Measurements from ENCODE around the gene DOCK4.

DNA sequence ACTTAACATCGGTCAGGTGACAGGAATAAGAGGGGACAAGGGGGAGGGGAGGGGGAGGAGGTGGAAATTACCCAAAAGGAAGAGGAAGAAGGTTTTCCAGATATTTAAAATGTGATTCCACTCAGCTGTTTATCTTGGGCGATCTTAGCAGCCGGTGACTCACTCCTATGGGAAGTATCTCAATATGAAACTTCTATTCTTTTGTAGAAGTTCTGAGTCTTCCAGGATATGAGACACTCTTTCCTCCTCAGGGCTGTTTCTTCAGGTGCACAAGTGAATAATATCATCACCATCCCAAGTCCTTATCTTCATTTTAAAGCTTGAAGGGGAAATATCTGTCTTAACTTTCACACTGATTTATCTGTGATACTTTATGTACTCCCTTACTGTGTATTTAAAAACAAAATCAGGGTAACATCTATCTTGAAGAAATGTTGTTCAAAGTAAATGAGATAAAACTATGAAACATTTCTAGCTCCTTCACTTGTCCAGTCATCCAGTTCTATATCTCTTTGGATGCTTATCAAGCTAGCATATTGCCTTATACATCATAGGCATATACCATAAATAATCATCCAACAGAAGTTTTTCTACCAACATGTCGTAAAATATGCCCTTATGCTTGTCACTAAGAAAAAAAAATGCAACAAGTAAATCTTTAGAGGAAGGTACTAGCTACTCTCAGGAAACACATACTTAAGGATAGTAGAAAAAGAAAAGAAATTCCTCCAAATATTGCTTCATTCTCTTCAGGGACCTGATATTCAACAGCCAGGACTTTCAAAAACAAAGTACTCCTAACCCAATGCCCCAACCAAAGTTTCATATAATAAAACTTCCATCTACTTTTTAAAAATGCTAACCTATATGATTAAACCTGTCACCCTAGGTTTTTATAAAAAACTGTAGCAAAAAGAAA, 13.7 kb downstream of the DOCK4 start:
- no peak for TF ChIP-seq KDM1A (IDR thresholded peaks at IDR 0.05; ENCODE audit: borderline replicate concordance, low read length)
- TF ChIP-seq, protein P1, sequence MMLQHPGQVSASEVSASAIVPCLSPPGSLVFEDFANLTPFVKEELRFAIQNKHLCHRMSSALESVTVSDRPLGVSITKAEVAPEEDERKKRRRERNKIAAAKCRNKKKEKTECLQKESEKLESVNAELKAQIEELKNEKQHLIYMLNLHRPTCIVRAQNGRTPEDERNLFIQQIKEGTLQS (IDR thresholded peaks at IDR 0.05; ENCODE audit: insufficient read depth, low read depth, low read length), result no peak
- no peak for TF ChIP-seq CTCF (IDR thresholded peaks at IDR 0.05; ENCODE audit: control extremely low read depth in 1 of 3, insufficient read depth in 1 of 3, low read depth in 1 of 3, low read length in 3 of 3)
- TF ChIP-seq SRF (IDR thresholded peaks at IDR 0.05; ENCODE audit: low read depth, low read length), result no peak
- no peak for TF ChIP-seq SP1 (IDR thresholded peaks at IDR 0.05; ENCODE audit: low read depth, low read length)
- TF ChIP-seq TBP (IDR thresholded peaks at IDR 0.05; ENCODE audit: low read depth, low read length), result no peak
- TF ChIP-seq KDM5A (IDR thresholded peaks at IDR 0.05; ENCODE audit: low read length), result no peak

Data from H1 (cell line).